RPMI8226 (cell line): ENCODE measurements around the gene NEBL.

Source experiments
- DNase-seq: peaks from one replicate; pipeline ENCODE4 v3.0.0-alpha.2; 2015

NEBL gene

DNA sequence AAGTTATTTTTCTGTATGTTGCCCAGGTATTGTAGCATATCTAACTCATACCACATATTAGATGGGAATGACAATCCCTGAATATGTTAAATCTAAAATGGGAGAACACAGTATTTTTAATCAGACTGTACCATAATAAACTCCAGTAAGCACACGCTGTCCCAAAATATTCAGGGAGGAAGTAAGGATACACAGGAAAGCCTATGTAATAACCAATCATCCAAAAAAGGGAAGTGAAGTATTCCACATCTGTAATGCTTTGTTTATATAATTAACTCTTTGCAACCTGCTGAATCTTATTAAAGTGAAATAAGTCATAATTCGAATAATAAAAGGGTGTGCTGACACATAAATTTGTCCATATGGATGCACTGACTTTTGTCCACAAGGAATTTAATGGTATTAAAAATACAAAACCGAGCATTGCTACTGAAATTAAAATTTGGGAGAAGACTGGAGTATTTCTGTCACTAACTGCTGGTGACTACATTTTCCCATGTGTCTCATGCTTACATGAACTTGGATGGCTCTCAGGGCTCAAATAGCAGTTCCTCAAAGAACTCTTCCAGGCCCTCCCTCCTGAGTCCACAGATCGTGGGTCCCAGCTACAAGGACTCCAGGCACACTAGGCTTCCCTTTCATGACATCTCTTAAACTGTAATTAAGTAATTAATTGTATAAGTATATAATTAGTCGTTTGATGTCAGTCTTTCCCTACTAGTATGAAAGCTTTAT is 120.6 kb downstream of the NEBL start:
- DNase-seq, result no peak

GRCh38 chr10:20771051-20771450 is 126.1 kb downstream of the NEBL start:
- no peak for DNase-seq

- no peak for DNase-seq
These were observed 127.6 kb downstream of the NEBL start for GRCh38 chr10:20769481-20769880.

DNA sequence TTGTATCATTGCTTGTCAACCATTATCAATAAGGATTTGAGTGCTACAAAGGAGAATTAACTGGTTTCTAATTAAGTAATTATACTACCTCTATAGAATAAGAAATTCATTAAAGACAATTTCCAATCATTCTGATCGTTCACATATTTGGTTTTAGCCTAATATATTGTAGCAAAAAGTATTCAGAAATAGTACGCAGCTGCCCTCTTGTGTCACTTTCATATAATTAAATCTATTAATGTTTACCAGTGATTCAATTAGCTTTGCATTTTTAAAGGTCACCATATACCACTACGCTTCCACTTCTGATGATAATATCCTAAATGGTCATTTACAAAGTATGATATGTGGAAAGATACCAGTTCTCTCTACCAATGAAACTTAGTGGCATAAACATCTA is 128.3 kb downstream of the NEBL start:
- DNase-seq, result peak; percentile 10

DNA sequence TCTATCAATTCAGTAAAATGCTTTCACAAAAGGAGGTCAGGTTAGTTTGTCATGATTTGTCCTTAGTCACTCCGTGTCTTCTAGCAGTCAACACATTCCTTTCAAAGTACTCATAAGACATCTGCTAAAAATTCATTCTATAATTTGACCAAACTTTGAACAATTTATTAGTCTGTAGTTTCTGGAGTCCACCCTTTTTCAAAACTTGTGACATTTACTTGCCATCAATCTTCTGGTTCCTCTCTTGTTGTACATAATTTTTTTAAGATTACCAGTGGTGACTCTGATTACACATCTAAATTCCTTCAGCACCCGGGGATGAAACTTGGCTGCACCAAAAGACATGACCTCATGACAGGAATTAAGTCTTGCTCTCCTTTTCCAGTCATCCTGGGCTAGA is 130.1 kb downstream of the NEBL start:
- no peak for DNase-seq

DNA sequence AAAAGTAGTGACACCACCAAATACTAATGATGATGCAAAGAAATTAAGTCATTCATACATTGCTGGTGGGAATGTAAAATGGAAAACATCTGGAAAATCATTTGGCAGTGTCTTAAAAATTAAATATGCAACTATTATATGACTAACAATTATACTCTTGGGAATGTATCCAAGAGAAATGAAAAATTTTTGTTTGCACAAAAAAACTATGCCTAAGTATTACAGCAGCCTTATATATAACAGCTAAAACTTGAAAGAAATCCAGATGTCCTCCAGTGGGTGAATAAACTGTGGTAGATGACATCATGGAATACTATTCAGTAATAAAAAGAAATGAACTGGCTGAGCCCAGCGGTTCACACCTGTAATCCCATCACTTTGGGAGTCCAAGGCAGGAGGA is 132.0 kb downstream of the NEBL start:
- DNase-seq, result no peak

DNA sequence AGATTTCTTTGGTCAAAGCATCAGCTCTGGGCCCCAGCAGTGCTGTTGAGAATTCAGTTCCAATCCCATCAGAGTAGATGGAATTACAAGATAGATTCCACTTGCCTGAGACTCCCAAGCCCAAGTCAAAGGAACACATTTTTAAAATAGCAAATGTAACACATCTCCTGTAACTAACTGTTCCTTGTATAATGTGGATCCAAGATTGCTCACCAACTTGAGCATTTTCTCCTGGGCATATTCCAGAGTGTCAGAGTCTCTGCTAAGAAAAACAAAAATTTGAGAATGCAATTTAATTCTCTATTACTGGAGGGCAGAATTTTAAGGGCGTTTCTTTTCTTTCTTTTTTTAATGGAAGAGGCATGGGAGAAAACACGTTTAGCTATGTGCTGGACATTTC is 136.7 kb downstream of the NEBL start:
- no peak for DNase-seq

- no peak for DNase-seq
These were observed 148.6 kb downstream of the NEBL start for GRCh38 chr10:20748551-20748950.

DNA sequence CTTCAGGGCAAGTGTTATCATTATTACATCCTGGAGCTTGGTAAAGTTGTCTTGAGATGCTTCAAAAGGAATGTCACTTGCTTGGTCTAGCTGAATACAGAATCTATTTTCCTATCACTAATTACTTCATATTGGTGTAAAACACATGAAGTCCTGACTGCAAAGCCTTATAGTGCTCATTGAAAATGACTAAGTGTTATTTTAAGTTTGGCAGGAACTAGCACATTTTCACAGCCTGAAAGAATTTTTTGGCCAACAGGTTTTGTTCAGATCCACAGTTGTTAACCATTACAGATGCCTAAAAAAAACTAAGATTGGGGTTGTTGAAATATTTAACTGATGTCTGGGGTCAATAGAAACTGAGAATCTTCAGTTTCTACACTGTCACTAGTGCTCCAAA is 149.3 kb downstream of the NEBL start:
- DNase-seq, result no peak

GRCh38 chr10:20746856-20747255 is 150.3 kb downstream of the NEBL start:
- no peak for DNase-seq

DNA sequence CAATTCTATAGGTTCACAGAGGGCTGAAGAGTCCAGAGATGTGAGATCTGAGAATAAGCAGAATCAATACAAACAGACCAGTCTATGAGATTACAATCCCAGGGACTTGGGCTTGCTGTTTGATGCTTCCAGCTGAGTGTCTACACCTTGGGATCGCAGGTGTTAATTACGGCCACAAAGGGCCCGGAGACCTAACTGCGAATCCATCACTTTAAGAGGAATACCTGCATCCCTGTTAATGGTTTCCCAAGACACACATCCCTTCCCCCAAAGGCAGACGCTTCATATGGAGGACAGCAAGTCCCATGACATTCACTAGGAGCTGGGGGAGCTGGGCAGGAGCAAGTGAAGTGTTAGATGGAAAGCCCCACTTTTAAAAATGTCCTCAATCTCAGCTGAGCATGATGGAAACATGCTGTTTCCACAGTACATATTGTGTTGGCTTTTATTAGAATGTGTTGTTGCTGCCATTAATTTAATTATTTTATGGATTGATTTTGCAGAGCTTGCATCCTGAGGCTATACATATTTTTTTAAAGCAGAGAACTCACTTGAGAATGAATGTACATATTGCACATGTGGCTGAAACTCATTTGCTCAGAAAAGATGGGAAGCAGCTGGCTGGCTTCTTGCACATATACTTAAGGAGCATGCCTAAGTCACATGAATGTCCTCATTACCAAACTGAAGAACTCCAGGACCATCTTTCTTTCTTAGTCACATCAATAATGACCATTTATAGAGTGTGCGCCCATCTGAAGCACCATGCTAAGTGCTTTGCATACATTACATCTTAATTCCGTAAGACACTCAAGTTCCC is 151.3 kb downstream of the NEBL start:
- DNase-seq, result no peak

DNA sequence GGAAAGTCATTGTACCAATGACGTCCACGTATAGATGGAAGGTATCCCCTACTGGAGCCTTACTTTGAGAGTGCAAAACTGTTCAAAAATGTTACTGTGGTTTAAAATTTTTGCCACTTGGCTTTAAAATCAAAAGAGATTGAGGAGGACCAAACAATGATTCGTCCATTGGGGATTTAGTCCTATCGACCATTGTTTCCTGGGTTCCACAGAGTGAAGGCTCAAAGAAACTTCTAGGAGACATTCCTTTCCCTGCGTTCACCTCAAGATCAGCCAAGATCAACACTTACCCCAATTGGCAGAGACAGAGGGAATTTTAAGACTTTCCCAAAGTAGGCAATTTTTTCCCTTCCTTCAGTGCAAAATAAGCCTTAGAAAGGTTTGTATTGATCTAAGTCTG is 152.3 kb downstream of the NEBL start:
- DNase-seq, result no peak

- DNase-seq, result no peak
These were observed 153.2 kb downstream of the NEBL start for GRCh38 chr10:20743942-20744341.

- DNase-seq, result no peak
These were observed 154.2 kb downstream of the NEBL start for GRCh38 chr10:20742737-20743541.

- DNase-seq, result no peak
These were observed 157.0 kb downstream of the NEBL start for GRCh38 chr10:20740120-20740519.

GRCh38 chr10:20737107-20737506 is 160.0 kb downstream of the NEBL start:
- no peak for DNase-seq
